ENCODE results near the gene SEPTIN14.
"Not testable (repeated sequence)": the region's sequence is repeated elsewhere in the genome, so short reads cannot be mapped to it uniquely, and the experiment has no call there.

SEPTIN14 gene

GRCh38 chr7:55784151-55784550, 78.4 kb downstream of the SEPTIN14 start:
- no peak for DNase-seq (ENCODE audit: low spot score)

GRCh38 chr7:55778631-55779030, 83.9 kb downstream of the SEPTIN14 start:
- no peak for DNase-seq (ENCODE audit: low spot score)

GRCh38 chr7:55776196-55776595, 86.4 kb downstream of the SEPTIN14 start:
- DNase-seq (ENCODE audit: low spot score), result no peak

GRCh38 chr7:55775051-55775420, 87.5 kb downstream of the SEPTIN14 start:
- DNase-seq (ENCODE audit: low spot score), result no peak

- DNase-seq (ENCODE audit: low spot score), result no peak
These were observed 88.1 kb downstream of the SEPTIN14 start for GRCh38 chr7:55774327-55775050.

GRCh38 chr7:55770778-55771177, 91.8 kb downstream of the SEPTIN14 start:
- DNase-seq (ENCODE audit: low spot score), result no peak

GRCh38 chr7:55753274-55753862, 109.2 kb downstream of the SEPTIN14 start:
- not testable (repeated sequence) for DNase-seq (ENCODE audit: low spot score)

- DNase-seq (ENCODE audit: low spot score), result not testable (repeated sequence)
These were observed 117.8 kb downstream of the SEPTIN14 start for GRCh38 chr7:55744706-55745105.
